TTC549 (cell line): ENCODE measurements around the gene NOS1AP.

ENCODE experiments used
- FAIRE-seq: peaks from 2 replicates; lab custom pipeline; 2012; peaks lifted over from hg19 to GRCh38; lab: Jason Lieb, UNC

The NOS1AP gene

DNA sequence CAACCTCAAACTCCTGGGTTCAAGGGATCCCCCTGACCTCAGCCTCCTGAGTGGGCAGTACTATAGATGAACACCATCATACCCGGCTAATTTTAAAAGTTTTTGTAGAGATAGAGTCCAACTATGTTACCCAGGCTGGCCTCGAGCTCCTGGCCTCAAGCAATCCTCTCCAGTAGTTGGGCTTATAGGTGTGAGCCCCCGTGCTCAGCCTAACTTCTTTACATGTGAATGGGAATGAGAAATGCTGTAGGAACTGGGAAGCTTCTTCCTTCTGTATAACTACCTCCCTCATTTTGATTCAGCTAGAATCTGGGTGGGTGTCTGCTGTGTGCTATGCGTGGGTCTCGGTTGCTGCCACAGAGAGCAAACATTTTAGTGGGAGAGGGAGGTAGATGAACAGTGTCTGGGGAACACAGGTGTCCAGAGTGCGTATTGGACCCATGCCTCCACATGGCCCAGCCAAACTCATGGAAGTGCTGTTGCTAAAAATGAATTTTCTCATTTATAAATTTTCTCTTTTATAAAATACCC is 150.6 kb downstream of the NOS1AP start:
- no peak for FAIRE-seq

DNA sequence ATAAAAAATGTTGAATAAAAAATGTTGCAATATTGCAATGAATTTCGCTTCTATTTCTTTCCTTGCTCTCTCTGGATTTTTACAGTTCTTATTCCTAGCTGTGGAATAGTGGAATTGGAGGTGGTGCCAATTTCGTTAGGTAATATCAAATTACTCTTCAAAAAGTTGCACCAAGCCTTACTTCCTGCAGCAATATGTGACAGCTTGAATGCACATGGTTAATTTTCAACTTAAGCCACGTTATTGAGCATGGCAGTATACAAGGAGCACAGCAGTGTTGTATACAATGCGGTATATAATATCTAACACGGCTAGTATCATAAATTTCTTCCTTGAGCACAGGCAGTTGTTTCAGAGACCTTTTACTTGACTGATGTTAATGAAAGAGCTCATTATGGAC is 152.5 kb downstream of the NOS1AP start:
- FAIRE-seq = no peak

DNA sequence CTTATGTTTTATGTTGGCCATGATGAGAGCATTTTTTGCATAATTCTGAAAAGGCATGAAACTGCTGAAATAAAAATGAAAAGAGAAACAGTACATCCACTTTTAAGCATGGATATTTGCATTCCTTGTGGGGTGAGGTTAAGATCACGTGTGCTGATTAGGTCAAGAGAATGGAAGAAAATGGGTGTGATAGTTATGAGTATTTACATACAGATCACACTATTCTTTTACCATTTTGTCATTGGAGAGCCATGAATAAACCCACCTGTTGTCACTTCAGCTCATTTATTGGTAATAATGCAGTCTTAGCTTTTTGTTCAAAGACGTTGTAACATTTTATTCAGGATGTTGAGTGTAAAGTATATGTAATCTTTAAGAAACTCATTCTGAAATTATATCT is 153.2 kb downstream of the NOS1AP start:
- FAIRE-seq = no peak

DNA sequence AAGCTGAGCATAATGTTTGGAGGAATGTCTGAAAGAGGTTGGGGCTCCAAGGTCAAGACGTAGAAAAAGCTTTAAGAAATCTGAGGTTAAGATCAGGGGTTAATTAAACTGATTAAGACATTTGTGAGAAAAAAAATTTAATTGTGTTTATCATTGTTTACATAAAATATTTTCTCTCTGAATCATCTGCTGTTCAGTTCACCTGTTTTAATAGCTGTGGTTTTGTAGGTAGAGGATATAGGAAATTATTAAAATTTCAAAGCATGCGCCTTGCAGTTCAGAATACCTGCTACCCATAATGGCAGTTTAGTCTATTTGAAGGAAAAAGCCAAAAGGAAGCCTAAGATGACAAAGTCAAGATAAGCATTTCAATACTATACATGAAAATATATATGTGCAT is 154.0 kb downstream of the NOS1AP start:
- no peak for FAIRE-seq

DNA sequence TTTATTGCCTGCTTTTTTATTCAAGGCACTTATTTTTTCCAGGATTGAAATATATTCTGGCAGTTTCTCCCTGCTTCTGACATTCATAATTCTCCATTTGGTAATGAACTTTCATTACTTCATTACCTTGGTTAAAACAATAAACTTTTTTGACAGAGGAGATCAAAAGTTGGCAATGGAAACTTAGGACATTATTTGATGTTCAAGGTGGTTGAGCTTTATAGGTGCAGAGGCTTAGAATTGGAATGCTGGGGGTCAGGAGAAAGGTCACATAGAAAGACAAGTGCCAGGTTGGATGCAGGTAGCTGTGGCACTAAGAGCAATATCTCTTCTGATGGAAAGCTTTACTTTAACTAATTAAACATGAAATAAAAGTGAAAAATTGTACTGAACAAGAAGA is 154.8 kb downstream of the NOS1AP start:
- no peak for FAIRE-seq

DNA sequence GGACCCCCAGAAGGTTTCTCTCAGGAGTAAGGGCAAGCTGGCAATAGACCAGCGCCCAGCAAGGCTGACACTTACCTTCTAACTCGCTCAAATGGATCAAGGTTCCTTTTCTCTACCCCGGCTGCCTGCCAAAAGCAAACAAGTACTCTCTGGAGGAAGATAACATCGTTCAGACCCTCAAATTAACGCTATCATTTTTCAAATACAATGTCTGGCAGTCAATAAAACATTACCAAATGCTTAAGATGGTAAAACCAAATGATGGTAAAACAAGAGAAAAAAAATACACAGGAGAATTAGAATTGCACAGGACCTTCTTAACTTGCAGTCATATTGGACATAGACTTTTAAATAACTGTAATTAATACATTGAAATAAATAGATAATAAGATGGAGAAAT is 159.1 kb downstream of the NOS1AP start:
- FAIRE-seq = peak; percentile 57

DNA sequence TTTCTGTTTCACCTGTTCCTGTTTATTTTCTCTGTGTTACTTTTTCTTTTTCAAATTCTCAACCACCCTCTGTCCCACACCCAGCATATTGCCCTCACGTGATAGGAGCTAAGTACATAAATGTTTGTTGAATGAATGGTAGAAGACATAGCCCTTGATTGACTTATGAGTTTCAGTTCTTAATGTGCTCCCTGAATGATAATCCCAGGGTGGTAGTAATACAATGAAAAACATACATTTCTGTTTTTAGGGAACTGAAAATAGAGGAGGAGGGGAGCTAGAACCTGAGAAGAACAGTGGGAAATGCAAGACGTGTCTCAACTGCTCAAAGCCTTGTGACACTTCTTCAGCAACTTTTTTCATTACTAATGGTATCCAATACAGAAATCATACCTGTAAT is 160.1 kb downstream of the NOS1AP start:
- no peak for FAIRE-seq

DNA sequence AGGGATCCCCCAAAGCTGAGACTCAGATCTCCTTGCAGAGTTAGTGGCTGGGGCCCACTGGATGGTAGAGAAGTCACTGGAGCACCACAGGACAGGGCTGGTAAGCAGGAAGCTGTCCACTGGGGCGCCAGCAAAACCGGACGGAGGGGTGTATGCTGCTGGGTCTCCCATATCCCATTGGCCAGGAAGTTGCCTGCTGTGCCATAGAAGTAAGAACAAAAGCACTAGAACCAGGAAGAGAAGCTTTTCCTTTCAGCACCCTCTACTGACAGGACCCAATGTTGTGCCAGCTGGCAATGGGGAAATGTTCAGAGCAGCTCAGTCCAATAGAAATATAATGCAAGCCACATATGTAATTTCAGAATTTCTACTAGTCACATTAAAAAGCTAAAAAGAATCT is 160.6 kb downstream of the NOS1AP start:
- FAIRE-seq = peak; percentile 74

DNA sequence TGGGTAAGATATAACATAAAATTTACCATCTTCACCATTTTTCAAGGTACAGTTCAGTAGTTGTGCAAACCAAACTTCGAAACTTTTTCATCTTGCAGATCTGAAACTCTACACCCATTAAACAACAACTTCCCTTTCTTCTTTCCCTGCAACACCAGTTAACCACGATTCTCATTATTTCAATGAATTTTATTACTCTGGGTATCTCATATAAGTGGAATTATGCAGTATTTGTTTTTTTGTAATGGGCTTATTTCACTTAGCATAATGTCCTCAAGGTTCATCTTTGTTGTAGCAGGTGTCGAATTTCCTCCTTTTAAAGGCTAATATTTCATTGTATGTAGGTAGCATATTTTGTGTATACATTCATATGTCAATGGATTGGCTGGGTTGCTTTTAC is 161.0 kb downstream of the NOS1AP start:
- no peak for FAIRE-seq

DNA sequence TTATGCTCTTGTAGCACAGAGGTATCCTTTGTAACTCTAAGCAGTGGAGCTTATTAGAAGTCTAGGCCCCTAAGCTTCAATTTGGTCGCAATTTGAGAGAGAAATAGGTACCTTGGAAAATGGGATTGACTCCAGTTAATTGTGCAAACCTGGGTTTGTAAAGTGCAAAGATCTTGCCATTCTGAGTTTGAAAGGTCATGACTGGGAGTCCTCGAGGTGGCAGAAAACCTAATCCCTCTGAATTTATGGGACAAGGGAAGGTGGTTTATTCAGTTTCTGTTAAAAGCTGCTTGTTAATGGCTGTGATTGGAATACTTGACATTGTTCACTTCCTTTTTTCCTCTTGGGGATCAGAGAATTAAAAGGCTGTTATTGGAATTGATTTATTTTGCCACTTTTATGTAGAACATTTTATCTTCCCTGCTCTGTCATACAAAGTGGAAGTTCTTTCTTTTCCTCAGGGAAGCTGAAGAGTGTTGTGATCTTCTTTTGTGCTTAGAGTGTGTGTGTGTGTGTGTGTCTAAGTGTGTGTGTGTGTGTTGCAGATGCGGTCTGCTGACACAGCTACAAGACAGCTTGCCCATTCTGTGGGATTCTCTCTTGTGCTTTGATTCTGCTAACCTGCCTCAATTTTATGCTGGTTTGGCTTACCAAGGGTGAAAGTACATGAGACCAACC is 162.7 kb downstream of the NOS1AP start:
- no peak for FAIRE-seq

DNA sequence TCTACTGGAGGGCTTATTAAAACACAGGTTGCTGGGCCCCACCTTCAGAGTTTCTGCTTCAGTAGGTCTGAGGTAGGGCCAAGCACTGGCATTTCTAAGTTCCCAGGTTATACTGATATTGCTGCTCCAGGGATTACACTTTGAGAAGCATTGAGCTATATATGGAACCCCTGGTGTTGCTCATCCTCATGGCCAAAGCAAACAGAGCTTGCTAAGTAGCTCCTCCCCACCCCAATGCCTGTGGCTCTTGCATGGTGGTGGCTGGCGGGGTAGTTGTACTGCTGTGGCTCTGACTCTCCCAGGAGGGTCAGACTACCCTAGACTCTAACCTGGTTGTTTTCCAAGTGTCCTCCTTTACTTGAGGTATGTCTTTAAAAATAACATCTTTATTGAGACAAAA is 163.6 kb downstream of the NOS1AP start:
- FAIRE-seq = no peak

DNA sequence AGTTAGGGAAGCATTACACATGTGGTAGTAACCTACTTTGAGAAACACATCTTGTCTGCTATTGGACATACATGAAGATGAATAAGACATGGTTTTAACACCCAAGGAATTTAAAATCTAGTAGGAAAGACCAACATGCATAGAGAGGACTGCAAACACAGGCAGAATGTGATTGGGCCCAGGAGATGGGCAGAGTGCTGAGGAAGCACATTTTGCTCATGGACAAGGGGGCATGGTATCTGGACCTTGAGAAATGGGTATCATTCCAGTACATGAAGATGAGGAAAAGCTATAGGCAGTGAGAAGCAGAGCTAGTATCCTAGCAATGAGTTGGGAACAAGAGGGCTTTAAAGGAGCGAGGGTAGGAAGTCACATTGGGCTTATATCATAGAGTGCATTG is 164.4 kb downstream of the NOS1AP start:
- FAIRE-seq = no peak

DNA sequence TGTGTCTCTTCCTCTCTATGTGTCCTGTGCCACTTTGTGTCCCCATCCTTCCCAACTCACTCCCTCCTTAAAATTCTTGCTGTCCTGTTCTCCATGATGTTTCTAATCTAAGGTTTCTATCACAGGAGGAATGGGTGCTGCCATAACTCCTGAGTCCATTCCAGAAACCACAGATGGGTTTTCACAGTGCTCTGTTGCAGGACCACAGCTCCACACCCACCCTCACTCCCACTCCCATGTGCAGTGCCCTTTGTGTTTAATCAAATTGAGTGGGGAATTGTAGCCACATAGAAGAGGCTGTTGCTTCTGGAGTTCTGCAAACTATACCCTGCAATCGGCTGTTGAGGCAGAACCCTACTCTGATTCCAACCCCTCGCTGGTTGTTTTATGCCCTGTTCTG is 165.1 kb downstream of the NOS1AP start:
- FAIRE-seq = no peak

DNA sequence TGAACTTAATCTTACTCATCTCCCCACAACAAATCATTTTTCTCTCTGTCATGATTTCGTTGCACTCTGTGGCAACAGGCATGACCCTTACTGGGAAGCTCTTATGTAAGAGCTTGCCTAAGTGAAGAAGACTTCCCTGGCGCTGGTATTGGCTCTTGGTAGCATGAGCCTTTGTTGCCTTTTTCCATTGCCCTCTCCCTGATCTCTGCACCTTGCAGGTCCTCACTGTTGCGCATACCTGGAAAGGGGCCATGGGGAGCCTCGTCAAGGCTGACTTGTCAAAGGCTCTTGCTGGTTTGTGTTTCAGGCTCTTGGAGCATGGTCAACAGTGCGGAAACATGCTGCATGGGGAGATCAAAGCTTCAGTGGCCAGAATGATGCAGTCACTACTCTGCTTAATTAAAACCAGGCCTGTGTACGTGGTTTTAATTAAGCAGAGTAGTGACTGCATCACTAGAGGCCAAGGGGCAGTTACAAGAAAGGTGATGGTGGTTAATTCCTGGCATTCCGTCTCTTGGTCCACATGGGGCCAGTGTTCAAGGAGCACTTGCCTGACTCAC is 165.8 kb downstream of the NOS1AP start:
- FAIRE-seq = no peak

DNA sequence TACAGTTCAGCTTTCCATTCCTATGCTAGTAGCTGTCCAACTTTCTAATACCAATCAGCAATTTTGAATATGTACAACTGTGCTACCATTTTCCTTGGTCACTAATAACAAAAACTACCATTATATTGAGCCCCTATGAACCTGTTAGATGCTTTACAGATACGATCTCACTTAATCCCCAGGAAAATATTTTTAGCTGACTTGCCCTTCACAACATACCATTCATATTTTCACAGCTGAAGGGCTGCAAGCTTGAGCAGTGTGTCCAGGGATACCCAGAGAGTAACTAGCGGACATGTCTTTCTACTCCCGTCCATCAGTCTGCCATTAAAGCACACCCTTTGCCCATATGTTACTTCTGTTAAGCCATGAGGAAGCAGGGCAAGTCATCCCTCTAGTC is 166.7 kb downstream of the NOS1AP start:
- no peak for FAIRE-seq

DNA sequence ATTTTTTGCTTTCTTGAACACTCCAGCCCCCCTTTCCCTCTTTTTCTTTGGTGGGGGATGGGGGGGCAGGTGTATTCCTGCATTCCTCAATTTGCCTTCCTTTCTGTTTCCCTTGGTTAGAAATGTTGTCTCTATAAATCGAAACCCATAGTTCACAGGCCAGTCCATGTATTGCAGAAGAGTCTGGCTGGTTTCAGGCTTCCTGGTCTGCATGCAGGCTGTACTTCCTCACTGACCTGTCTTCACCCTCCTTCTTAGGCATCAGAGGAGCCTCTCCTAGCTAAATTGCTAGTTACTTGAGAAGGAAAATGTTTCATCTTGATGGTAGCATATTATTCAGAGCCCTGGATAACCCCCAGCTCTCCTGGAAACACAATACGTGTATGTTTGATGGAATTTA is 167.1 kb downstream of the NOS1AP start:
- FAIRE-seq = no peak

DNA sequence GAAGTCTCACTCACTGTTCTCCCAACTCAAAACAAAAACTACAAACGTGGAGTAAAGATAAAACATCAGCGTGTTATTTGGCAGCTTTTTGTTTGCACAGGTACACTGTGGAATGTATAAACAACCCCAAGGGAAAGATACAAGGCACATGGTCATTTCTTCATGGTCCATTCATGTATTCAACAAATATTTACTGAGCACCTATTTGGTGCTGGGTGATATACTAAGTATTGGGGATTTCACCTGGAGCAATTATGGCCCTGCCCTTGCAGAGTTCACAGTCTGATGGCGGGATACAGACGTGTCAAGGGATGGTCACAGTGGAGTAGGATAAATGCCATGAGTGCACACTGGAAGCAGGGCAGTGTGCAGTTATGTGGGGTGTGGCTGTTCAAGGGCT is 171.1 kb downstream of the NOS1AP start:
- FAIRE-seq = no peak

DNA sequence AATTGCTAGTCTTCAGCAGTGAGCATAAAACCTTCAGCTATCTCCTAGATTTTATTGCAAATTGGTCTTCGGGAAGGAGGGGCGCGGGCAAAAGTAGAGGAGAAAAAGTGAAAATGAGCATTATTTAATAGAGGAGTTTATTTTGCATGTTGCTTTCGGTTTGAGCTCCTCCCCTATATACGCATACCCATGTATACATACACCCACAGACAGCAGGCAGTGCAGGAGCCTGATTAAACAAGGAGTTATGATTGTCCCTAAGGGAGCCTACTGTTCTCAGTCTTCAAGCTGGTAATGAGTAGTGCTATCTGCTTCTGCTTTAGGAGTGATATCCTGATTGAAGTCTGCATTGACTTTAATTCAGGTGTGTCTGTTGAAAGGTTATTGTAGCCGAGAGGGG is 173.3 kb downstream of the NOS1AP start:
- no peak for FAIRE-seq

DNA sequence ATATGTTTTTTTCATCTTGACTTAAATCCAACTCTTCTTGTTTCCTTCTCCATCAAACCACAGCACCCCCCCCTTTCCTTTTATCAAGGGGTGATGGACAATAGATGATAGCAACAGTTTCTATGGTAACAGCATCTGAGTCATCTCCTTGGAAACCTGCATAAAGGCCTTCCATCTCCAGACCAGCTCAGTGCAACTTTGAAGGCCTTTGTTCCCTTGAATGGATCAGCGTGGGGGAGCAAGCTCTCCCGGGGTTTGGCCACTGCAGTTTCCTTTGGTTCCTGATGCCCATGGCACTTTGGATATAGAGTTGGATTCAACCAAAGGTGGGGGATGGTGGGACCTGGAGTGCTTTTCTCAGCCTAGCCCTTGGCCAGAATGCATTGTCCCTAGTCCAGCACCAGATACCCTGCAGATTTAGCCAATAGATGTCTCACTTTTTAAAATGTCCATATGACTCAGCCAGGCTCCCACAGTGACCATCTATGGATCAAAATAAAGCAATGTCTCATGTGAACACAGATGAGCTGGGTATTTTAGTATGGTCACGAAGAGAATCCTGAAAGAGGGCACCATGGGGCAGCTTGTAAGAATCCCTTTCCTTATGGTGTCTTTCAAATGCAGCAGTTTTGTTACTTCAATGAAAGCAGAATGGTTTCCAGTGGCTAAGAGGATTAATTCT is 179.5 kb downstream of the NOS1AP start:
- no peak for FAIRE-seq

DNA sequence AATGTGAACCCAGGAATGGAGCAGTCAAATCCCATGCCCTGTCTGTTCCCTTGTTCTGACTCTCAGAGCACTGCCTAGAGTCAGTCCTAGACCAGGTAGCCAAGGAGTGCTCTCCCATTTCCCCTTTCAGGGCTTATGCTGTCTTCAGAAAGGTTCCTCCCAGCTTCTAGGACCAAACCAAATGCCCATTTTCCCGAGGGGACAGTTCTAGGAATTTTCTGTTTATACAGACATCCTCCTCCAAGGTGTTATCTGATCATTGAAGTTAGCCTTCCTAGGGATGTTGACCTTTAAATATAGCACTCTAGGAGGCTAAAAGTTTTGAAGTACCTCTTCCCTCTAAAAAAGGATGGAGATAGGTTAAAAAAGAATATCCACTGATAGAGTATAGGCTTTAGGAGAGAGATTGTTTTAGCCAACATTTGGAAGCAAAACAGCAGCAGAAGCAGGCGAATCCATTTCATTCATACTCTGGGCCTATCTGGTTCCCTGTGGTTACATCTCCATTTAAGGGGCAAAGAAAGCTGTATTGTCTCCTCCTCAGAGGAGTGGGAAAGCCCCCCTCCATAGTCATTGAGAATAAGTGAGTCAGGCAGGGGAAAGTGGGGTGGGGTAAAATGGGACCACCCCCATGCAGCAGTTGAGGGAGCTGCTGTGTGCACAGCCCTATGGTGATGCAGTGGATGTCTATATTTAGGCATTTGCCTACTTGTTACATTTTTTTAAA is 180.7 kb downstream of the NOS1AP start:
- no peak for FAIRE-seq

DNA sequence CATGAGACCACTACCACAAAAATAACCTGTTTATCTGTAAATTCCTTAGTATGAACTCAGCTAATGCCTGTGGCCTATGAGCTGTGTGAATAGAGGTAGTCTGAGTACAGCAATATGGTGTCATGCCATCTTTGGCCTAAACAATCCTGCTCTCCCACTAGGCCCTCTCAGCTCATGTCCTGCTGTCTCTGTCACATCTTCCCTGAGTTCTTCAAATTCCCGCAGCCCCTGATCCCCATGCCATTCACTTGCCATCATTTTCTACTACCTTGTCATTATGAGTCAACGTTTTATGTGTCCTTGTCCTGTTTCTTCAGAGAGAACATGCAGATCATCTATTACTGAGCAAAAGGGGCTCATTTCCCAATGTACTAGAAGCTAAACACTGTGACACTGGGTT is 181.6 kb downstream of the NOS1AP start:
- no peak for FAIRE-seq

DNA sequence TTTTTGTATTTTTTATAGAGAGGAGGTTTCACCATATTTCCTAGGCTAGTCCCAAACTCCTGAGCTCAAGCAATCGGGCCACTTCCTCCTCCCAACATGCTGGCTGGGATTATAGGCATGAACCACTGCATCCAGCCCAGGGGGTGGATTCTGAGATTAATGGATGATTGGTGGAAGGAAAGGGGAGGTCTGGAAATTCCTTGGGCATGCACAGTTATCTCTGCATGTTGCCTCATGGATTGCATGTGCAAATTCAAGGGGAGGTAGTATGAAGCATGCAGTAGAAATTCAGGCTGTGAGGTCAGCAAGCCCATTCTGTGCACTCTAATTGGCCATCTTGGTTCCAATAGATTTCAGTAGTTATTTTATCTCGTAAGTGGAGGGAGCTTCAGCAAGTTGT is 182.7 kb downstream of the NOS1AP start:
- FAIRE-seq = no peak

DNA sequence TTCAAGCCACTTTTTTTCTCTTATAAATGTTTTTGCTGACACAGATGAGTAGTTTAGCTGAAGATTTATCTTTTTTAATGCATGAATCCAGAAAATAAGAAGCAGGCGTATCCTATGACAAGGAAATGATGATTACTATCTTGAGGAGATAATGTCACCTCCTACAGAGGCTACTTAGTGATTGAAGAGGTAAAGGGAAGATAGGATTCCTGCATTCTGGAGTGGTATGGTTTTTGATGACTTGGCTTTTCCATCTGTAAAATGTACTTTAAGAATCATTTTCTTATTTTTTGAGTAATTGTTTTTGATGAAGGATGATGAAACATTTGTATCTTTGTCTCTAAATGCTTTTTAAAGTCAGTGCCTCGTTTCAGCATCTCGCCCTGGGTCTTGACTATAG is 184.3 kb downstream of the NOS1AP start:
- no peak for FAIRE-seq
